Sigmoid colon (tissue), 7 donors: ENCODE measurements around the gene PTPRF. TPM values are rescaled to one million over a fixed set of nuclear protein-coding genes. Genes with fewer than 3 reads are reported as not detected.

Experiments
- DNase-seq: peaks from one replicate; pipeline ENCODE4 v3.0.0-alpha.2; 2019
- H3K27ac ChIP-seq, 4 donors: fragments of 200-600 bp; sonication (generic); one replicate each; pipeline ENCODE4 v1.5.1; 2016 to 2019; ENCODE audit warnings: mild to moderate bottlenecking in 1 of 4
- H3K27me3 ChIP-seq, 3 donors: fragments of 200-600 bp; sonication (generic); one replicate each; pipeline ENCODE4 v1.5.1; 2019; ENCODE audit warnings: mild to moderate bottlenecking in 1 of 3
- H3K36me3 ChIP-seq, 4 donors: fragments of 200-600 bp; sonication (generic); one replicate each; pipeline ENCODE4 v1.5.1; 2016 to 2019
- H3K4me1 ChIP-seq, 4 donors: fragments of 200-600 bp; sonication (generic); one replicate each; pipeline ENCODE4 v1.5.1; 2017 to 2019
- H3K4me3 ChIP-seq, 4 donors: fragments of 200-600 bp; sonication (generic); one replicate each; pipeline ENCODE4 v1.5.1; 2017 to 2019; ENCODE audit warnings: mild to moderate bottlenecking in 2 of 4, moderate library complexity in 1 of 4
- H3K9me3 ChIP-seq, 4 donors: fragments of 200-600 bp in 3 of 4; sonication (generic) in 3 of 4; one replicate each; pipeline versions ENCODE4 v1.5.1 to v1.6.1; 2013 to 2019
- CTCF ChIP-seq, 4 experiments: fragments of 450-650 bp in 3 of 4; fragments of 200-600 bp in 1 of 4; IDR thresholded peaks; one replicate each; pipeline ENCODE4 v1.5.1; 2016 to 2019; ENCODE audit warnings: antibody characterized with exemption in 4 of 4, mild to moderate bottlenecking in 3 of 4, moderate library complexity in 2 of 4
- EP300 ChIP-seq, 4 donors: sonication (generic); formaldehyde crosslinking; IDR thresholded peaks; one replicate each; pipeline ENCODE4 v1.6.1; 2017; ENCODE audit warnings: antibody characterized with exemption in 4 of 4
- POLR2A ChIP-seq, 2 donors: fragments of 450-650 bp; IDR thresholded peaks; one replicate each; pipeline ENCODE4 v1.6.1; 2016; ENCODE audit warnings: antibody characterized with exemption in 2 of 2, mild to moderate bottlenecking in 2 of 2, moderate library complexity in 2 of 2
- POLR2AphosphoS5 ChIP-seq, 4 donors: sonication (generic); formaldehyde crosslinking; IDR thresholded peaks; one replicate each; pipeline ENCODE4 v1.6.1; 2017; ENCODE audit warnings: antibody characterized with exemption in 4 of 4
- WGBS, 2 donors: extraction: QIAGEN DNeasy Blood & Tissue Kit; methylation state at CpG; one replicate each; pipeline ENCODE4 v1.1.7; 2013; 5-methylcytosine and 5-hydroxymethylcytosine counted together
- intact Hi-C: fragments of 100-400 bp; cut with DNase I; formaldehyde crosslinking; loops from one replicate; pipeline ENCODE4 v1.15.1; 2023
- polyA plus RNA-seq, 3 donors: library from polyadenylated mRNA; stranded (reverse); fragments of 200-250 nt; gene quantifications; one replicate each; pipeline ENCODE4 v1.2.3, GENCODE V29; 2013
- total RNA-seq, 4 donors: library from RNA; depleted of rRNA; stranded (reverse); fragments of >200 nt; gene quantifications; one replicate each; pipeline ENCODE4 v1.1.0, GENCODE V29; 2016
- donor health status: healthy with polysubstance abuse.
- donor health status: Bipolar disorder and iron deficiency.
- donor health status: healthy.

PTPRF gene
- total and polyA plus RNA-seq, 7 donors: 18.6 to 125 (median 40.0) TPM

GRCh38 chr1:43619996-43620920 lies 89.6 kb downstream of the PTPRF start:
- DNase-seq: no peak
- intact Hi-C loops: no loop called here
- Histone ChIP-seq H3K27ac (no peak overlapping the region), H3K4me3 (no peak overlapping the region), H3K9me3 (no peaks in the 10 kb centered on the region), H3K4me1 (no peaks in the 10 kb centered on the region), H3K27me3 (no peaks in the 10 kb centered on the region), H3K36me3 (peaks cover 19 to 91% (median 35%) of the 10 kb centered on the region in 4 donors)
- no peak for TF ChIP-seq POLR2A (IDR thresholded peaks at IDR 0.05)
- no peak for TF ChIP-seq CTCF (IDR thresholded peaks at IDR 0.05)
- TF ChIP-seq EP300 (IDR thresholded peaks at IDR 0.05): no peak
- no peak for TF ChIP-seq POLR2AphosphoS5 (IDR thresholded peaks at IDR 0.05)
- 89 to 95% methylated on average over 22 of the region's 22 CpGs for WGBS, 2 donors

DNA sequence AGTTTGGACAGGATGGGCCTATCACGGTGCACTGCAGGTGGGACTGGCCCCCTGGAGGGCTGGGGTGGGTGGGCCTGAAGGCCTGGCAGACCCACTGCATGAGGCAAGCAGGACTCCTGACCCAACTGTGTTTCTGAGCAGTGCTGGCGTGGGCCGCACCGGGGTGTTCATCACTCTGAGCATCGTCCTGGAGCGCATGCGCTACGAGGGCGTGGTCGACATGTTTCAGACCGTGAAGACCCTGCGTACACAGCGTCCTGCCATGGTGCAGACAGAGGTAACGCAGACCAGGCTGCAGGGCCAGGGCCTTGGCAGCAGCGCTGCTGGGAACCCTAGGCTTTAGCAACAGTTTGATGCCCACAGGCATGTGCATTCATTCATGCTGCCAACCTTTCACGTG lies 90.3 kb downstream of the PTPRF start:
- Histone ChIP-seq H3K4me1 (no peaks in the 10 kb centered on the region), H3K36me3 (peaks cover 19 to 89% (median 35%) of the 10 kb centered on the region in 4 donors), H3K4me3 (no peak overlapping the region), H3K9me3 (no peaks in the 10 kb centered on the region), H3K27ac (no peak overlapping the region), H3K27me3 (no peaks in the 10 kb centered on the region)
- whole genome bisulfite sequencing, 2 donors: 92 to 96% methylated on average over 16 of the region's 16 CpGs
- TF ChIP-seq EP300 (IDR thresholded peaks at IDR 0.05): no peak
- TF ChIP-seq POLR2A (IDR thresholded peaks at IDR 0.05): no peak
- TF ChIP-seq POLR2AphosphoS5 (IDR thresholded peaks at IDR 0.05): no peak
- TF ChIP-seq CTCF (IDR thresholded peaks at IDR 0.05): no peak
- intact Hi-C loops: no loop called here
- DNase-seq: no peak

GRCh38 chr1:43621386-43621785 lies 90.7 kb downstream of the PTPRF start:
- intact Hi-C loops: no loop called here
- no peak for DNase-seq
- 91 to 92% methylated on average over 3 of the region's 3 CpGs for WGBS, 2 donors

DNA sequence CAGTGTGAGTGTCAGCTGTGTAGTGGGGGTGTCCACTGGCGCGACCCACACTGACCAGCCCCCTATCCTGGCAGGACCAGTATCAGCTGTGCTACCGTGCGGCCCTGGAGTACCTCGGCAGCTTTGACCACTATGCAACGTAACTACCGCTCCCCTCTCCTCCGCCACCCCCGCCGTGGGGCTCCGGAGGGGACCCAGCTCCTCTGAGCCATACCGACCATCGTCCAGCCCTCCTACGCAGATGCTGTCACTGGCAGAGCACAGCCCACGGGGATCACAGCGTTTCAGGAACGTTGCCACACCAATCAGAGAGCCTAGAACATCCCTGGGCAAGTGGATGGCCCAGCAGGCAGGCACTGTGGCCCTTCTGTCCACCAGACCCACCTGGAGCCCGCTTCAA lies 91.2 kb downstream of the PTPRF start:
- no peak overlapping the region for H3K4me3 ChIP-seq
- no peak overlapping the region for H3K27ac ChIP-seq
- no peak for DNase-seq
- peaks cover 19 to 80% (median 35%) of the 10 kb centered on the region in 4 donors for H3K36me3 ChIP-seq
- no peaks in the 10 kb centered on the region for H3K4me1 ChIP-seq
- intact Hi-C loops: no loop called here
- TF ChIP-seq CTCF (IDR thresholded peaks at IDR 0.05) (no peak), POLR2A (IDR thresholded peaks at IDR 0.05) (no peak), EP300 (IDR thresholded peaks at IDR 0.05) (no peak), POLR2AphosphoS5 (IDR thresholded peaks at IDR 0.05) (no peak)
- H3K27me3 ChIP-seq: no peaks in the 10 kb centered on the region
- H3K9me3 ChIP-seq: no peaks in the 10 kb centered on the region
- 92% methylated on average over 18 of the region's 18 CpGs for WGBS, 2 donors

More at GRCh38 chr1:43621386-43621785, 90.7 kb downstream of the PTPRF start:
- H3K27me3 ChIP-seq: no peaks in the 10 kb centered on the region
- no peak overlapping the region for H3K27ac ChIP-seq
- TF ChIP-seq POLR2A (IDR thresholded peaks at IDR 0.05) (no peak), POLR2AphosphoS5 (IDR thresholded peaks at IDR 0.05) (no peak), EP300 (IDR thresholded peaks at IDR 0.05) (no peak), CTCF (IDR thresholded peaks at IDR 0.05) (no peak)
- H3K36me3 ChIP-seq: peaks cover 19 to 85% (median 35%) of the 10 kb centered on the region in 4 donors
- H3K9me3 ChIP-seq: no peaks in the 10 kb centered on the region
- H3K4me3 ChIP-seq: no peak overlapping the region
- H3K4me1 ChIP-seq: no peaks in the 10 kb centered on the region
